GM18868 (cell line): ENCODE measurements around the gene ARPP21.
A peak's percentile ranks its signal among the peaks of the same experiment; 100 is the strongest.

Source experiments
- ATAC-seq: cut with Tn5 transposase; IDR thresholded peaks from one replicate; pipeline ENCODE4 v1.9.1; 2021; ENCODE audit warnings: mild to moderate bottlenecking, moderate library complexity; ENCODE audit not compliant: unreplicated experiment

ARPP21 gene

GRCh38 chr3:35641331-35641730 is 2.0 kb downstream of the ARPP21 start:
- no peak for ATAC-seq

GRCh38 chr3:35641920-35642527 is 2.7 kb downstream of the ARPP21 start:
- ATAC-seq, result peak; percentile 60

GRCh38 chr3:35643495-35643894 is 4.2 kb downstream of the ARPP21 start:
- ATAC-seq, result no peak

GRCh38 chr3:35644451-35644850 is 5.1 kb downstream of the ARPP21 start:
- ATAC-seq, result no peak

GRCh38 chr3:35645189-35645588 is 5.9 kb downstream of the ARPP21 start:
- ATAC-seq, result no peak

GRCh38 chr3:35646081-35646480 is 6.8 kb downstream of the ARPP21 start:
- ATAC-seq, result no peak

GRCh38 chr3:35647461-35647860 is 8.1 kb downstream of the ARPP21 start:
- no peak for ATAC-seq

- ATAC-seq, result no peak
Observed at GRCh38 chr3:35648347-35648746, 9.0 kb downstream of the ARPP21 start.

- no peak for ATAC-seq
Observed at GRCh38 chr3:35649405-35649804, 10.1 kb downstream of the ARPP21 start.

GRCh38 chr3:35651426-35651825 is 12.1 kb downstream of the ARPP21 start:
- no peak for ATAC-seq

- ATAC-seq, result no peak
Observed at GRCh38 chr3:35651851-35652250, 12.5 kb downstream of the ARPP21 start.

- no peak for ATAC-seq
Observed at GRCh38 chr3:35653347-35653746, 14.0 kb downstream of the ARPP21 start.

- no peak for ATAC-seq
Observed at GRCh38 chr3:35654476-35654875, 15.2 kb downstream of the ARPP21 start.

- ATAC-seq, result no peak
Observed at GRCh38 chr3:35658686-35659085, 19.4 kb downstream of the ARPP21 start.

GRCh38 chr3:35659768-35660167 is 20.4 kb downstream of the ARPP21 start:
- ATAC-seq, result peak; percentile 32

GRCh38 chr3:35663471-35663870 is 24.1 kb downstream of the ARPP21 start:
- ATAC-seq, result no peak

- ATAC-seq, result peak; percentile 90
Observed at GRCh38 chr3:35664460-35664919, 25.2 kb downstream of the ARPP21 start.

- no peak for ATAC-seq
Observed at GRCh38 chr3:35665390-35666055, 26.2 kb downstream of the ARPP21 start.

GRCh38 chr3:35666888-35667287 is 27.6 kb downstream of the ARPP21 start:
- no peak for ATAC-seq

- no peak for ATAC-seq
Observed at GRCh38 chr3:35670408-35670965, 31.2 kb downstream of the ARPP21 start.

- ATAC-seq, result no peak
Observed at GRCh38 chr3:35671483-35671882, 32.2 kb downstream of the ARPP21 start.

GRCh38 chr3:35673017-35673416 is 33.7 kb downstream of the ARPP21 start:
- ATAC-seq, result no peak
